ENCODE results near the gene RAP2B. TPM values are rescaled to one million over a fixed set of nuclear protein-coding genes. Genes with fewer than 3 reads are reported as not detected.

Gene RAP2B
- total and polyA plus RNA-seq, 2 of the 13 experiments (the other 11 are each of a cell fraction or from before 2014, with no cell fraction given), result 6.4 to 7.1 TPM

GRCh38 chr3:153160451-153161137, 1.4 kb upstream of the RAP2B start (continued):
- peak; percentile 89 for TF ChIP-seq SRY (CRISPR knock-in tag; IDR thresholded peaks at IDR 0.05)
- peak; percentile 14 for TF ChIP-seq ELF1 (CRISPR knock-in tag; IDR thresholded peaks at IDR 0.05)
- TF ChIP-seq MAX (IDR thresholded peaks at IDR 0.05), result peak; percentile 66
- 0 out of 2 replicates have a peak, but pooled peaks have one; percentile 32 for TF ChIP-seq ZBTB26 (CRISPR knock-in tag; IDR thresholded peaks at IDR 0.05; ENCODE audit: borderline replicate concordance)
- TF ChIP-seq HNF1B (CRISPR knock-in tag; IDR thresholded peaks at IDR 0.05), result peak; percentile 44; the same call in 1 of the 2 replicates
- peak; percentile 31 for TF ChIP-seq PHF5A (CRISPR knock-in tag; IDR thresholded peaks at IDR 0.05; ENCODE audit: low read depth, unreplicated experiment)
- TF ChIP-seq, protein P1, sequence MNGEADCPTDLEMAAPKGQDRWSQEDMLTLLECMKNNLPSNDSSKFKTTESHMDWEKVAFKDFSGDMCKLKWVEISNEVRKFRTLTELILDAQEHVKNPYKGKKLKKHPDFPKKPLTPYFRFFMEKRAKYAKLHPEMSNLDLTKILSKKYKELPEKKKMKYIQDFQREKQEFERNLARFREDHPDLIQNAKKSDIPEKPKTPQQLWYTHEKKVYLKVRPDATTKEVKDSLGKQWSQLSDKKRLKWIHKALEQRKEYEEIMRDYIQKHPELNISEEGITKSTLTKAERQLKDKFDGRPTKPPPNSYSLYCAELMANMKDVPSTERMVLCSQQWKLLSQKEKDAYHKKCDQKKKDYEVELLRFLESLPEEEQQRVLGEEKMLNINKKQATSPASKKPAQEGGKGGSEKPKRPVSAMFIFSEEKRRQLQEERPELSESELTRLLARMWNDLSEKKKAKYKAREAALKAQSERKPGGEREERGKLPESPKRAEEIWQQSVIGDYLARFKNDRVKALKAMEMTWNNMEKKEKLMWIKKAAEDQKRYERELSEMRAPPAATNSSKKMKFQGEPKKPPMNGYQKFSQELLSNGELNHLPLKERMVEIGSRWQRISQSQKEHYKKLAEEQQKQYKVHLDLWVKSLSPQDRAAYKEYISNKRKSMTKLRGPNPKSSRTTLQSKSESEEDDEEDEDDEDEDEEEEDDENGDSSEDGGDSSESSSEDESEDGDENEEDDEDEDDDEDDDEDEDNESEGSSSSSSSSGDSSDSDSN (CRISPR knock-in tag; IDR thresholded peaks at IDR 0.05), result peak; percentile 68; the same call in 1 of the 2 replicates
- TF ChIP-seq ZNF362 (CRISPR knock-in tag; IDR thresholded peaks at IDR 0.05; ENCODE audit: borderline replicate concordance), result no peak; the same call in 1 of the 2 replicates
- TF ChIP-seq TCF12 (IDR thresholded peaks at IDR 0.05), result no peak
- TF ChIP-seq TCF12 (CRISPR knock-in tag; IDR thresholded peaks at IDR 0.05), result no peak
- no peak for TF ChIP-seq ZNF891 (CRISPR knock-in tag; IDR thresholded peaks at IDR 0.05)
- TF ChIP-seq ZNF235 (CRISPR knock-in tag; IDR thresholded peaks at IDR 0.05; ENCODE audit: borderline replicate concordance), result no peak
- TF ChIP-seq ZNF547 (CRISPR knock-in tag; IDR thresholded peaks at IDR 0.05), result peak; percentile 74
- peak; percentile 55 for TF ChIP-seq ZNF883 (CRISPR knock-in tag; IDR thresholded peaks at IDR 0.05; ENCODE audit: not compliant biosample characterization)
- TF ChIP-seq, protein P2, sequence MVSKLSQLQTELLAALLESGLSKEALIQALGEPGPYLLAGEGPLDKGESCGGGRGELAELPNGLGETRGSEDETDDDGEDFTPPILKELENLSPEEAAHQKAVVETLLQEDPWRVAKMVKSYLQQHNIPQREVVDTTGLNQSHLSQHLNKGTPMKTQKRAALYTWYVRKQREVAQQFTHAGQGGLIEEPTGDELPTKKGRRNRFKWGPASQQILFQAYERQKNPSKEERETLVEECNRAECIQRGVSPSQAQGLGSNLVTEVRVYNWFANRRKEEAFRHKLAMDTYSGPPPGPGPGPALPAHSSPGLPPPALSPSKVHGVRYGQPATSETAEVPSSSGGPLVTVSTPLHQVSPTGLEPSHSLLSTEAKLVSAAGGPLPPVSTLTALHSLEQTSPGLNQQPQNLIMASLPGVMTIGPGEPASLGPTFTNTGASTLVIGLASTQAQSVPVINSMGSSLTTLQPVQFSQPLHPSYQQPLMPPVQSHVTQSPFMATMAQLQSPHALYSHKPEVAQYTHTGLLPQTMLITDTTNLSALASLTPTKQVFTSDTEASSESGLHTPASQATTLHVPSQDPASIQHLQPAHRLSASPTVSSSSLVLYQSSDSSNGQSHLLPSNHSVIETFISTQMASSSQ (IDR thresholded peaks at IDR 0.05; ENCODE audit: low read depth), result no peak
- TF ChIP-seq, protein P2 (CRISPR knock-in tag; IDR thresholded peaks at IDR 0.05; ENCODE audit: borderline replicate concordance), result peak; percentile 48; the same call in 1 of the 2 replicates
- no peak for TF ChIP-seq ZNF501 (CRISPR knock-in tag; IDR thresholded peaks at IDR 0.05)
